Measurements from ENCODE around the gene CPVL.
"Not testable (repeated sequence)": the region's sequence is repeated elsewhere in the genome, so short reads cannot be mapped to it uniquely, and the experiment has no call there.

Gene CPVL

GRCh38 chr7:29116361-29117200 lies 29.8 kb downstream of the CPVL start:
- DNase-seq = no peak

GRCh38 chr7:29115753-29116152 lies 30.6 kb downstream of the CPVL start:
- DNase-seq = no peak

GRCh38 chr7:29115130-29115687 lies 31.1 kb downstream of the CPVL start:
- no peak for DNase-seq

GRCh38 chr7:29114266-29114665 lies 32.1 kb downstream of the CPVL start:
- DNase-seq = not testable (repeated sequence)

GRCh38 chr7:29113384-29114102 lies 32.8 kb downstream of the CPVL start:
- no peak for DNase-seq

GRCh38 chr7:29112721-29113120 lies 33.6 kb downstream of the CPVL start:
- no peak for DNase-seq

GRCh38 chr7:29109899-29110298 lies 36.4 kb downstream of the CPVL start:
- no peak for DNase-seq

- no peak for DNase-seq
Measured at GRCh38 chr7:29109358-29109757, 37.0 kb downstream of the CPVL start.

- no peak for DNase-seq
Measured at GRCh38 chr7:29107056-29107455, 39.3 kb downstream of the CPVL start.

GRCh38 chr7:29106669-29106988 lies 39.7 kb downstream of the CPVL start:
- no peak for DNase-seq

- no peak for DNase-seq
Measured at GRCh38 chr7:29105752-29106668, 40.3 kb downstream of the CPVL start.

GRCh38 chr7:29105191-29105590 lies 41.1 kb downstream of the CPVL start:
- DNase-seq = no peak

- no peak for DNase-seq
Measured at GRCh38 chr7:29102558-29103151, 43.7 kb downstream of the CPVL start.

GRCh38 chr7:29100924-29101323 lies 45.4 kb downstream of the CPVL start:
- DNase-seq = no peak

- DNase-seq = no peak
Measured at GRCh38 chr7:29099896-29100847, 46.2 kb downstream of the CPVL start.

GRCh38 chr7:29096446-29096730 lies 49.9 kb downstream of the CPVL start:
- DNase-seq = no peak

GRCh38 chr7:29095631-29096445 lies 50.5 kb downstream of the CPVL start:
- no peak for DNase-seq

GRCh38 chr7:29093091-29093490 lies 53.2 kb downstream of the CPVL start:
- not testable (repeated sequence) for DNase-seq

- no peak for DNase-seq
Measured at GRCh38 chr7:29091715-29092114, 54.6 kb downstream of the CPVL start.

- no peak for DNase-seq
Measured at GRCh38 chr7:29090836-29091601, 55.3 kb downstream of the CPVL start.

Measured in stimulated activated CD4-positive, alpha-beta T cell treated with anti-CD3 and anti-CD28 coated beads, Interleukin-4, amount 100 ng/mL, for 1 hour (primary cell).